WTC11 (cell line): Measurements from ENCODE around the gene SLC17A2. TPM values are rescaled to one million over a fixed set of nuclear protein-coding genes. Genes with fewer than 3 reads are reported as not detected.

Source experiments
- ATAC-seq: fragments of 200-7000 bp; cut with Tn5 transposase; 2 replicates; pipeline ENCODE4 v1.10.0; 2021; ENCODE audit warnings: mild to moderate bottlenecking, moderate library complexity
- Bru-seq: library from RNA; stranded (reverse); fragments of 400-500 nt; gene quantifications from one replicate; lab custom pipeline; 2021; lab: Mats Ljungman, UMichigan
- CTCF ChIA-PET: fragments of 300-600 bp; sonication (Branson Sonifier 250); formaldehyde crosslinking; loops from one replicate; lab custom pipeline; 2021; ENCODE audit warnings: antibody characterized with exemption; lab: Charles Lee
- POLR2A ChIA-PET: fragments of 350-600 bp; sonication (Branson Sonifier 250); formaldehyde crosslinking; loops from one replicate; lab custom pipeline; 2021; ENCODE audit warnings: antibody characterized with exemption; lab: Charles Lee
- DNase-seq: peaks from one replicate; pipeline ENCODE4 v3.0.0; 2021; ENCODE audit warnings: low spot score
- H3K27ac Mint-ChIP-seq: 2 replicates; pipeline ENCODE4 v1.8.0; 2021; ENCODE audit warnings: mixed read lengths
- H3K27me3 Mint-ChIP-seq: 2 replicates; pipeline ENCODE4 v1.8.0; 2021; ENCODE audit warnings: low read depth, mild to moderate bottlenecking, moderate library complexity, mixed read lengths
- H3K36me3 Mint-ChIP-seq: 2 replicates; pipeline ENCODE4 v1.8.0; 2021; ENCODE audit warnings: mixed read lengths
- H3K4me1 Mint-ChIP-seq: 2 replicates; pipeline ENCODE4 v1.8.0; 2022; ENCODE audit warnings: mixed read lengths
- H3K4me3 Mint-ChIP-seq: 2 replicates; pipeline ENCODE4 v1.8.0; 2021; ENCODE audit warnings: mild to moderate bottlenecking, moderate library complexity, mixed read lengths
- H3K9me3 Mint-ChIP-seq: 2 replicates; pipeline ENCODE4 v1.8.0; 2021; ENCODE audit warnings: mixed read lengths
- ATF1 ChIP-seq: sonication (generic); formaldehyde crosslinking; IDR thresholded peaks from 2 replicates; pipeline ENCODE4 v1.8.1; 2023; ENCODE audit warnings: mild to moderate bottlenecking, moderate library complexity, missing genetic modification reagents
- ATF3 ChIP-seq: sonication (generic); formaldehyde crosslinking; conservative IDR thresholded peaks from 2 replicates; pipeline ENCODE4 v1.8.1; 2022; ENCODE audit warnings: mild to moderate bottlenecking, missing genetic modification reagents
- ATF6 ChIP-seq: sonication (generic); formaldehyde crosslinking; IDR thresholded peaks from 2 replicates; pipeline ENCODE4 v1.8.1; 2023; ENCODE audit warnings: mild to moderate bottlenecking, missing genetic modification reagents
- CREB1 ChIP-seq: sonication (generic); formaldehyde crosslinking; IDR thresholded peaks from 2 replicates; pipeline ENCODE4 v1.8.0; 2023; ENCODE audit warnings: mild to moderate bottlenecking, missing genetic modification reagents
- FOXK1 ChIP-seq: sonication (generic); formaldehyde crosslinking; IDR thresholded peaks from 2 replicates; pipeline ENCODE4 v1.8.0; 2022; ENCODE audit warnings: mild to moderate bottlenecking, moderate library complexity, missing genetic modification reagents
- FOXP1 ChIP-seq: sonication (generic); formaldehyde crosslinking; IDR thresholded peaks from 2 replicates; pipeline ENCODE4 v1.8.0; 2022; ENCODE audit warnings: missing genetic modification reagents, mild to moderate bottlenecking, moderate library complexity, borderline replicate concordance
- GABPB1 ChIP-seq: sonication (generic); formaldehyde crosslinking; IDR thresholded peaks from 2 replicates; pipeline ENCODE4 v1.8.1; 2023; ENCODE audit warnings: mild to moderate bottlenecking, missing genetic modification reagents
- JUN ChIP-seq: sonication (generic); formaldehyde crosslinking; IDR thresholded peaks from 2 replicates; pipeline ENCODE4 v1.8.0; 2023; ENCODE audit warnings: mild to moderate bottlenecking, missing genetic modification reagents
- NFE2L1 ChIP-seq: sonication (generic); formaldehyde crosslinking; IDR thresholded peaks from 2 replicates; pipeline ENCODE4 v1.8.1; 2023; ENCODE audit warnings: missing genetic modification reagents
- NR3C1 ChIP-seq: sonication (generic); formaldehyde crosslinking; conservative IDR thresholded peaks from 2 replicates; pipeline ENCODE4 v1.8.1; 2023; ENCODE audit warnings: low read depth, mild to moderate bottlenecking, missing genetic modification reagents
- STAT6 ChIP-seq: sonication (generic); formaldehyde crosslinking; conservative IDR thresholded peaks from 2 replicates; pipeline ENCODE4 v1.8.1; 2023; ENCODE audit warnings: mild to moderate bottlenecking, low read depth, missing genetic modification reagents, moderate library complexity
- TEAD1 ChIP-seq: sonication (generic); formaldehyde crosslinking; IDR thresholded peaks from 2 replicates; pipeline ENCODE4 v1.8.0; 2022; ENCODE audit warnings: mild to moderate bottlenecking, missing genetic modification reagents
- TEAD4 ChIP-seq: sonication (generic); formaldehyde crosslinking; IDR thresholded peaks from 2 replicates; pipeline ENCODE4 v1.8.0; 2022; ENCODE audit warnings: mild to moderate bottlenecking, missing genetic modification reagents
- ZNF425 ChIP-seq: fragments of 250-450 bp; sonication (Bioruptor Pico); conservative IDR thresholded peaks from 2 replicates; pipeline ENCODE4 v1.9.0; 2021; ENCODE audit warnings: mild to moderate bottlenecking
- long read RNA-seq, 3 experiments: library from RNA in 1 of 3; library from capped mRNA in 1 of 3; library from polyadenylated mRNA in 1 of 3; unstranded in 2 of 3; stranded (forward) in 1 of 3; transcript quantifications; one replicate each; pipeline ENCODE4 v2.0.0, GENCODE V29; 2021
- total RNA-seq: library from RNA; stranded (reverse); gene quantifications from 3 replicates; pipeline ENCODE4 v1.2.3, GENCODE V29; 2021
- TF ChIP-seq, protein P1 (sequence below): sonication (generic); formaldehyde crosslinking; IDR thresholded peaks from 2 replicates; pipeline ENCODE4 v1.8.0; 2023; ENCODE audit warnings: mild to moderate bottlenecking, missing genetic modification reagents
- TF ChIP-seq, protein P2 (sequence below): sonication (generic); formaldehyde crosslinking; IDR thresholded peaks from 2 replicates; pipeline ENCODE4 v1.8.1; 2023; ENCODE audit warnings: mild to moderate bottlenecking, missing genetic modification reagents, moderate library complexity

Gene SLC17A2, protein sequence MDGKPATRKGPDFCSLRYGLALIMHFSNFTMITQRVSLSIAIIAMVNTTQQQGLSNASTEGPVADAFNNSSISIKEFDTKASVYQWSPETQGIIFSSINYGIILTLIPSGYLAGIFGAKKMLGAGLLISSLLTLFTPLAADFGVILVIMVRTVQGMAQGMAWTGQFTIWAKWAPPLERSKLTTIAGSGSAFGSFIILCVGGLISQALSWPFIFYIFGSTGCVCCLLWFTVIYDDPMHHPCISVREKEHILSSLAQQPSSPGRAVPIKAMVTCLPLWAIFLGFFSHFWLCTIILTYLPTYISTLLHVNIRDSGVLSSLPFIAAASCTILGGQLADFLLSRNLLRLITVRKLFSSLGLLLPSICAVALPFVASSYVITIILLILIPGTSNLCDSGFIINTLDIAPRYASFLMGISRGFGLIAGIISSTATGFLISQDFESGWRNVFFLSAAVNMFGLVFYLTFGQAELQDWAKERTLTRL
- total RNA-seq: not detected in 3 replicates
- percentile 3 among the genes with signal in this experiment for Bru-seq, nascent RNA
- long read RNA-seq, experiment 1: 0 reads
- long read RNA-seq, experiment 2: 0 reads
- long read RNA-seq, experiment 3: 0 reads

GRCh38 chr6:25930532-25931410 is at the start of gene SLC17A2:
TSS of gene SLC17A2 (minus strand) at chr6:25930691. CDS start at chr6:25925796, 4,895 bp downstream.
- ATAC-seq (no peak), DNase-seq (no peak)
- CTCF ChIA-PET: no interaction called here
- Mint-ChIP-seq H3K27me3 (no peaks in the 10 kb centered on the region), H3K27ac (no peak within 1 kb of the TSS), H3K4me3 (no peak within 1 kb of the TSS), H3K4me1 (peaks cover 2% of the 10 kb centered on the region; the same call in 1 of the 2 replicates), H3K36me3 (no peaks in the 10 kb centered on the region), H3K9me3 (no peaks in the 10 kb centered on the region)
- POLR2A ChIA-PET: no interaction called here
- TF ChIP-seq FOXP1 (CRISPR knock-in tag) (no peak), NR3C1 (CRISPR knock-in tag) (no peak), FOXK1 (CRISPR knock-in tag) (no peak), STAT6 (CRISPR knock-in tag) (no peak), GABPB1 (CRISPR knock-in tag) (peak; percentile 67), ATF3 (CRISPR knock-in tag) (no peak)
- TF ChIP-seq, protein P1, sequence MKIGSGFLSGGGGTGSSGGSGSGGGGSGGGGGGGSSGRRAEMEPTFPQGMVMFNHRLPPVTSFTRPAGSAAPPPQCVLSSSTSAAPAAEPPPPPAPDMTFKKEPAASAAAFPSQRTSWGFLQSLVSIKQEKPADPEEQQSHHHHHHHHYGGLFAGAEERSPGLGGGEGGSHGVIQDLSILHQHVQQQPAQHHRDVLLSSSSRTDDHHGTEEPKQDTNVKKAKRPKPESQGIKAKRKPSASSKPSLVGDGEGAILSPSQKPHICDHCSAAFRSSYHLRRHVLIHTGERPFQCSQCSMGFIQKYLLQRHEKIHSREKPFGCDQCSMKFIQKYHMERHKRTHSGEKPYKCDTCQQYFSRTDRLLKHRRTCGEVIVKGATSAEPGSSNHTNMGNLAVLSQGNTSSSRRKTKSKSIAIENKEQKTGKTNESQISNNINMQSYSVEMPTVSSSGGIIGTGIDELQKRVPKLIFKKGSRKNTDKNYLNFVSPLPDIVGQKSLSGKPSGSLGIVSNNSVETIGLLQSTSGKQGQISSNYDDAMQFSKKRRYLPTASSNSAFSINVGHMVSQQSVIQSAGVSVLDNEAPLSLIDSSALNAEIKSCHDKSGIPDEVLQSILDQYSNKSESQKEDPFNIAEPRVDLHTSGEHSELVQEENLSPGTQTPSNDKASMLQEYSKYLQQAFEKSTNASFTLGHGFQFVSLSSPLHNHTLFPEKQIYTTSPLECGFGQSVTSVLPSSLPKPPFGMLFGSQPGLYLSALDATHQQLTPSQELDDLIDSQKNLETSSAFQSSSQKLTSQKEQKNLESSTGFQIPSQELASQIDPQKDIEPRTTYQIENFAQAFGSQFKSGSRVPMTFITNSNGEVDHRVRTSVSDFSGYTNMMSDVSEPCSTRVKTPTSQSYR (CRISPR knock-in tag): no peak

DNA sequence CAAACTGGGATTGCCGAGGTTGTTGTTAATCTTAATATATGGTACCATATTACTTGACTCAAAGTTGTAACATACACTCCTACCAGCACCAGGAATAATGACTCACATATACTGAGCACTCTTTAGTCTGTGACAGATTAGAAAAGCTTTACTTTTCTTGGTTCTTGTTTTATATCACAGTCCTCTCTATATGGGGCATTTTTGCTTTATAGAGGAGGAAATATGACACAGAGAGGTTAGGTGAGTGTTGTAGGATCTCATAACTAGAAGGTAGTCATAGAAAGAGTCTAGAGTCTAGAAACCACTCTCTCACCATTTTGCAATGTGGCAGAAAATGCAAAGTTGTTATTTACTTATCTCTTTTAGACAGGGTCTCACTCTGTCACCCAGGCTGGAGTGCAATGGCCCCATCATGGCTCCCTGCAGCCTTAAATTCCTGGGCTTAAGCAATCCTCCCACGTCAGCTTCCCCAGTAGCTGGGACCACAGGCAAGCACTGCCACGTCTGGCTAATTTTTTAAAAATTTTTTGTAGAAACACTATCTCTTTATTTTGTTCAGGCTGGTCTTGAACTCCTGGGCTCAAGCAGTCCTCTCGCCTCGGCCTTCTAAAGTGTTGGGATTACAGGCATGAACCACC is 45.6 kb upstream of the SLC17A2 start:
- POLR2A ChIA-PET: no interaction called here
- CTCF ChIA-PET: no interaction called here
- H3K9me3 Mint-ChIP-seq: no peaks in the 10 kb centered on the region
- peaks cover 6% of the 10 kb centered on the region for H3K36me3 Mint-ChIP-seq
- H3K4me1 Mint-ChIP-seq: peaks cover 7% of the 10 kb centered on the region
- H3K27ac Mint-ChIP-seq: no peak overlapping the region
- ATAC-seq (no peak), DNase-seq (no peak)
- H3K4me3 Mint-ChIP-seq: no peak overlapping the region
- no peaks in the 10 kb centered on the region for H3K27me3 Mint-ChIP-seq
- TF ChIP-seq FOXP1 (CRISPR knock-in tag): no peak
- TF ChIP-seq CREB1 (CRISPR knock-in tag): no peak
- TF ChIP-seq TEAD4 (CRISPR knock-in tag): no peak
- TF ChIP-seq, protein P2, sequence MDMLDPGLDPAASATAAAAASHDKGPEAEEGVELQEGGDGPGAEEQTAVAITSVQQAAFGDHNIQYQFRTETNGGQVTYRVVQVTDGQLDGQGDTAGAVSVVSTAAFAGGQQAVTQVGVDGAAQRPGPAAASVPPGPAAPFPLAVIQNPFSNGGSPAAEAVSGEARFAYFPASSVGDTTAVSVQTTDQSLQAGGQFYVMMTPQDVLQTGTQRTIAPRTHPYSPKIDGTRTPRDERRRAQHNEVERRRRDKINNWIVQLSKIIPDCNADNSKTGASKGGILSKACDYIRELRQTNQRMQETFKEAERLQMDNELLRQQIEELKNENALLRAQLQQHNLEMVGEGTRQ (CRISPR knock-in tag): no peak
- no peak for TF ChIP-seq NFE2L1 (CRISPR knock-in tag)
- no peak for TF ChIP-seq ZNF425 (CRISPR knock-in tag)
- TF ChIP-seq JUN (CRISPR knock-in tag): no peak
- TF ChIP-seq ATF1 (CRISPR knock-in tag): no peak
- no peak for TF ChIP-seq TEAD1 (CRISPR knock-in tag)
- TF ChIP-seq ATF6 (CRISPR knock-in tag): no peak
